ENCODE results near the gene KMT2C.
"Not testable (repeated sequence)": the region's sequence is repeated elsewhere in the genome, so short reads cannot be mapped to it uniquely, and the experiment has no call there.

DNA sequence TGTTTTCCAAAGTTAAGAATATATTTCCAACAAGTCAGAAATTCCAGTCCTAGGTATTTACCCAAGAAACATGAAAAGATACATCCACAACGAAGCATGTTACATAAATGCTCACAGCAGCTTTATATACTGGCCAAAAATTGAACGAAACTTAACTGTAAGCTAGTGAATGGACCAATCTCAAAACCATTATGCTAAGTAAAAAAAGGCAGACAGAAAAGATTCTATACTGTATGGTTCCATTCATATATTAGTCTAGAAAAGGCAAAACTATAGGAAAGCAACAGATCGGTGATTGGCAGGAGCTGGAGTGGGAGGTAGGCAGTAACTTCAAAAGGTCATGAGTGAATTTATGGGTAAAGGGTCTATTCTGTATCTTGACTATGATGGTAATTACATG is 150.8 kb downstream of the KMT2C start:
- not testable (repeated sequence) for TF ChIP-seq POLR2A (IDR thresholded peaks at IDR 0.05; ENCODE audit: control extremely low read depth in 1 of 2, low read depth in 2 of 2, low read length in 2 of 2); RXRA (IDR thresholded peaks at IDR 0.05; ENCODE audit: insufficient read depth, low read depth, low read length); SP1 (IDR thresholded peaks at IDR 0.05; ENCODE audit: low read depth, low read length); TAF7 (optimal IDR thresholded peaks at IDR 0.05; ENCODE audit: borderline replicate concordance, low read depth, low read length); SUZ12 (IDR thresholded peaks at IDR 0.05; ENCODE audit: low read length); PHF8 (conservative IDR thresholded peaks at IDR 0.05; ENCODE audit: low read depth, low read length); MAX (IDR thresholded peaks at IDR 0.05); POLR2AphosphoS5 (IDR thresholded peaks at IDR 0.05; ENCODE audit: low read depth, low read length)
- TF ChIP-seq, protein P1, sequence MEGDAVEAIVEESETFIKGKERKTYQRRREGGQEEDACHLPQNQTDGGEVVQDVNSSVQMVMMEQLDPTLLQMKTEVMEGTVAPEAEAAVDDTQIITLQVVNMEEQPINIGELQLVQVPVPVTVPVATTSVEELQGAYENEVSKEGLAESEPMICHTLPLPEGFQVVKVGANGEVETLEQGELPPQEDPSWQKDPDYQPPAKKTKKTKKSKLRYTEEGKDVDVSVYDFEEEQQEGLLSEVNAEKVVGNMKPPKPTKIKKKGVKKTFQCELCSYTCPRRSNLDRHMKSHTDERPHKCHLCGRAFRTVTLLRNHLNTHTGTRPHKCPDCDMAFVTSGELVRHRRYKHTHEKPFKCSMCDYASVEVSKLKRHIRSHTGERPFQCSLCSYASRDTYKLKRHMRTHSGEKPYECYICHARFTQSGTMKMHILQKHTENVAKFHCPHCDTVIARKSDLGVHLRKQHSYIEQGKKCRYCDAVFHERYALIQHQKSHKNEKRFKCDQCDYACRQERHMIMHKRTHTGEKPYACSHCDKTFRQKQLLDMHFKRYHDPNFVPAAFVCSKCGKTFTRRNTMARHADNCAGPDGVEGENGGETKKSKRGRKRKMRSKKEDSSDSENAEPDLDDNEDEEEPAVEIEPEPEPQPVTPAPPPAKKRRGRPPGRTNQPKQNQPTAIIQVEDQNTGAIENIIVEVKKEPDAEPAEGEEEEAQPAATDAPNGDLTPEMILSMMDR (IDR thresholded peaks at IDR 0.05; ENCODE audit: control extremely low read depth in 1 of 3, insufficient read depth in 1 of 3, low read depth in 1 of 3, low read length in 3 of 3): not testable (repeated sequence)

Data from H1 (cell line).